PC-3 (cell line): ENCODE results near the gene SDF2. TPM values are rescaled to one million over a fixed set of nuclear protein-coding genes. Genes with fewer than 3 reads are reported as not detected.

ENCODE experiments used
- ATAC-seq: fragments of 200-7000 bp; cut with Tn5 transposase; 2 replicates; pipeline ENCODE4 v1.9.1; 2020; ENCODE audit warnings: mild to moderate bottlenecking, moderate library complexity
- BruUV-seq: library from RNA; stranded (reverse); fragments of 400-500 nt; replicated peaks from 2 replicates; lab custom pipeline; 2021; lab: Mats Ljungman, UMichigan
- CTCF ChIA-PET: fragments of 300-600 bp; sonication (Branson Sonifier 250); formaldehyde crosslinking; loops from one replicate; lab custom pipeline; 2022; ENCODE audit warnings: antibody characterized with exemption; lab: Charles Lee
- POLR2A ChIA-PET: fragments of 300-600 bp; sonication (Branson Sonifier 250); formaldehyde crosslinking; loops from one replicate; lab custom pipeline; 2022; ENCODE audit warnings: antibody characterized with exemption; ENCODE audit not compliant: unreplicated experiment; lab: Charles Lee
- DNase-seq: peaks from one replicate; pipeline ENCODE4 v3.0.0-alpha.2; 2015
- H2AFZ ChIP-seq: fragments of 300-600 bp; sonication (generic); 2 replicates; pipeline ENCODE4 v1.6.0; 2016; ENCODE audit warnings: antibody characterized with exemption, low read length
- H3F3A ChIP-seq: fragments of 300-600 bp; sonication (generic); one replicate; pipeline ENCODE4 v1.6.0; 2017; ENCODE audit warnings: antibody characterized with exemption, low read length, control low read depth, mild to moderate bottlenecking; ENCODE audit not compliant: unreplicated experiment
- H3K27ac ChIP-seq: fragments of 300-600 bp; sonication (generic); 2 replicates; pipeline ENCODE4 v1.5.1; 2016; ENCODE audit warnings: mild to moderate bottlenecking, low read length
- H3K27me3 ChIP-seq: fragments of 300-600 bp; sonication (generic); 2 replicates; pipeline ENCODE4 v1.6.1; 2016; ENCODE audit warnings: low read length, mixed read lengths
- H3K36me3 ChIP-seq: fragments of 300-600 bp; sonication (generic); 2 replicates; pipeline ENCODE4 v1.6.1; 2016; ENCODE audit warnings: low read depth, mixed run types, low read length, mixed read lengths
- H3K4me1 ChIP-seq: fragments of 300-600 bp; sonication (generic); 2 replicates; pipeline ENCODE4 v1.5.1; 2016; ENCODE audit warnings: low read length; ENCODE audit not compliant: insufficient read depth
- H3K4me2 ChIP-seq: fragments of 300-600 bp; sonication (generic); 2 replicates; pipeline ENCODE4 v1.6.0; 2016; ENCODE audit warnings: low read length
- H3K4me3 ChIP-seq: fragments of 300-600 bp; sonication (generic); 2 replicates; pipeline ENCODE4 v1.5.1; 2016; ENCODE audit warnings: mild to moderate bottlenecking, low read length, mixed read lengths
- H3K79me2 ChIP-seq: fragments of 300-600 bp; sonication (generic); 2 replicates; pipeline ENCODE4 v1.6.1; 2017; ENCODE audit warnings: low read length, mixed read lengths
- H3K9ac ChIP-seq: fragments of 300-600 bp; sonication (generic); 2 replicates; pipeline ENCODE4 v1.6.0; 2016; ENCODE audit warnings: mild to moderate bottlenecking, low read length
- H3K9me2 ChIP-seq: fragments of 300-600 bp; sonication (generic); replicated peaks from 2 replicates; pipeline ENCODE4 v1.6.1; 2016; ENCODE audit warnings: mixed run types, low read length, mixed read lengths
- H3K9me3 ChIP-seq: fragments of 300-600 bp; sonication (generic); 2 replicates; pipeline ENCODE4 v1.6.1; 2016; ENCODE audit warnings: low read length, mixed read lengths
- H4K20me1 ChIP-seq: fragments of 300-600 bp; sonication (generic); 2 replicates; pipeline ENCODE4 v1.6.1; 2016; ENCODE audit warnings: low read length, mixed read lengths
- EZH2 ChIP-seq: fragments of 300-600 bp; sonication (generic); IDR thresholded peaks from one replicate; pipeline ENCODE4 v1.6.1; 2017; ENCODE audit warnings: antibody characterized with exemption, mild to moderate bottlenecking, low read length; ENCODE audit not compliant: unreplicated experiment
- EZH2phosphoT487 ChIP-seq: fragments of 300-600 bp; sonication (generic); IDR thresholded peaks from 2 replicates; pipeline ENCODE4 v1.6.1; 2018; ENCODE audit warnings: mild to moderate bottlenecking, antibody characterized with exemption, low read length, borderline replicate concordance
- intact Hi-C: fragments of 100-400 bp; cut with micrococcal nuclease; formaldehyde crosslinking; loops from 2 replicates; pipeline ENCODE4 v1.9.0; 2023
- total RNA-seq: library from RNA; depleted of rRNA; stranded (reverse); fragments of >200 nt; gene quantifications from 2 replicates; pipeline ENCODE4 v1.2.3, GENCODE V29; 2014
- TF ChIP-seq, protein P1 (sequence below): fragments of 300-600 bp; sonication (generic); conservative IDR thresholded peaks from 2 replicates; pipeline ENCODE4 v1.5.1; 2017; ENCODE audit warnings: antibody characterized with exemption, low read depth, mild to moderate bottlenecking, low read length

Gene SDF2
- total RNA-seq, 1 experiment from 2014 or later = 34.0 TPM

DNA sequence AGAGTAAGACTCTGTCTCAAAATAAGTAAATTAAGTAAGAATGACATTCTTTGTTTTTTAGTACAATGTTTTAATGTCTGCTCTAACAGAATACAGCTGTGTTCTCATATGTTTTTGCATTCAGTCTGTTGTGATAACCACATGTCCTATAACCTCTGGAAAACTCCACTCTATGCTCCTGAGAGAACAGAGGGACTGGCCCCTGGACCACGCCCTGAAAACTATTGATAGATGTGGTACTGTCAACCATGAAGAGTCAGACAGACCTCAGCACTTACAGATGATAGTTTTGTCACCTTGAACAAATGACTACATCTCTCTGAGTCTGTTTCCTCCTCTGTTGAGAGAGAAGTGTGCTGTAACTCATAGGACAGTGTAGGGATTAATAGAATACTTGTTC lies 8.2 kb upstream of the SDF2 start:
- no peak for ATAC-seq
- CTCF ChIA-PET = no interaction called here
- Histone ChIP-seq H3K36me3 (peaks cover 23% of the 10 kb centered on the region; the same call in 1 of the 2 replicates), H3K9me2 (no peaks in the 10 kb centered on the region), H3K9ac (no peak overlapping the region), H3K79me2 (peaks cover 39% of the 10 kb centered on the region), H3K9me3 (no peaks in the 10 kb centered on the region), H4K20me1 (no peaks in the 10 kb centered on the region), H3K4me2 (no peak overlapping the region), H3K4me1 (no peaks in the 10 kb centered on the region), H3K4me3 (no peak overlapping the region), H3K27me3 (no peaks in the 10 kb centered on the region), H3F3A (no peaks in the 10 kb centered on the region), H3K27ac (no peak overlapping the region), H2AFZ (no peak overlapping the region)
- TF ChIP-seq, protein P1, sequence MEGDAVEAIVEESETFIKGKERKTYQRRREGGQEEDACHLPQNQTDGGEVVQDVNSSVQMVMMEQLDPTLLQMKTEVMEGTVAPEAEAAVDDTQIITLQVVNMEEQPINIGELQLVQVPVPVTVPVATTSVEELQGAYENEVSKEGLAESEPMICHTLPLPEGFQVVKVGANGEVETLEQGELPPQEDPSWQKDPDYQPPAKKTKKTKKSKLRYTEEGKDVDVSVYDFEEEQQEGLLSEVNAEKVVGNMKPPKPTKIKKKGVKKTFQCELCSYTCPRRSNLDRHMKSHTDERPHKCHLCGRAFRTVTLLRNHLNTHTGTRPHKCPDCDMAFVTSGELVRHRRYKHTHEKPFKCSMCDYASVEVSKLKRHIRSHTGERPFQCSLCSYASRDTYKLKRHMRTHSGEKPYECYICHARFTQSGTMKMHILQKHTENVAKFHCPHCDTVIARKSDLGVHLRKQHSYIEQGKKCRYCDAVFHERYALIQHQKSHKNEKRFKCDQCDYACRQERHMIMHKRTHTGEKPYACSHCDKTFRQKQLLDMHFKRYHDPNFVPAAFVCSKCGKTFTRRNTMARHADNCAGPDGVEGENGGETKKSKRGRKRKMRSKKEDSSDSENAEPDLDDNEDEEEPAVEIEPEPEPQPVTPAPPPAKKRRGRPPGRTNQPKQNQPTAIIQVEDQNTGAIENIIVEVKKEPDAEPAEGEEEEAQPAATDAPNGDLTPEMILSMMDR = no peak
- TF ChIP-seq EZH2 (no peak), EZH2phosphoT487 (no peak)
- BruUV-seq = no TSS peak
- no peak for DNase-seq
- intact Hi-C loops = no loop called here
- POLR2A ChIA-PET = no interaction called here

DNA sequence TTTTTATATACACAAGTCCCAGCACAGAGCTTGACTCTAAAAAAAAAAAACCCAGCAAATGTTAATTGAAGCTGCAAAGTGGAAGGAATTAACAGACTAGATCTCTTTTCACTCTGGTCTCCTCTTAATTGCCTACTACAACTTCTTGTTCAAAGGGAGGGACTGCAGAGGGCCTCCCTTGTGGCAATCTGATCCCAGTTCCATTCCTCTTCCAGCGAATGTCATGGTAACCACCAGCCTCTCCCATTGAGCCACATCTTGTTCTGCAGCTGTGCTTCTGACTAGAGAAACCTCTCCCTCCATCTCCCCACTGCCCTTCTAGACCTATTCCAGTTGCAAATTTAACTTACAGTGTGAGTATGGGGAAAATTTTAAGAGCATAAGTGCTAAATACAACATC lies 6.2 kb upstream of the SDF2 start:
- no peaks in the 10 kb centered on the region for H3K9me3 ChIP-seq
- H3F3A ChIP-seq = no peaks in the 10 kb centered on the region
- no peak overlapping the region for H2AFZ ChIP-seq
- ATAC-seq (no peak), DNase-seq (no peak)
- H3K9ac ChIP-seq = no peak overlapping the region
- no TSS peak for BruUV-seq
- H3K36me3 ChIP-seq = peaks cover 11% of the 10 kb centered on the region; the same call in 1 of the 2 replicates
- 0 out of 2 replicates have a peak, but pooled peaks cover 8% of the 10 kb centered on the region for H4K20me1 ChIP-seq
- intact Hi-C loops = no loop called here
- no peaks in the 10 kb centered on the region for H3K9me2 ChIP-seq
- H3K4me1 ChIP-seq = peaks cover 11% of the 10 kb centered on the region
- no peak overlapping the region for H3K27ac ChIP-seq
- POLR2A ChIA-PET = interaction anchor here (0.5 kb wide), 1 partner anchor 24 kb away, joined by 3 read pairs; no protein-coding TSS in a partner anchor
- CTCF ChIA-PET = no interaction called here
- no peak overlapping the region for H3K4me3 ChIP-seq
- no peak overlapping the region for H3K4me2 ChIP-seq
- H3K79me2 ChIP-seq = peaks cover 60% of the 10 kb centered on the region
- H3K27me3 ChIP-seq = no peaks in the 10 kb centered on the region
- TF ChIP-seq EZH2phosphoT487 (no peak), EZH2 (no peak)
- TF ChIP-seq, protein P1 = no peak

DNA sequence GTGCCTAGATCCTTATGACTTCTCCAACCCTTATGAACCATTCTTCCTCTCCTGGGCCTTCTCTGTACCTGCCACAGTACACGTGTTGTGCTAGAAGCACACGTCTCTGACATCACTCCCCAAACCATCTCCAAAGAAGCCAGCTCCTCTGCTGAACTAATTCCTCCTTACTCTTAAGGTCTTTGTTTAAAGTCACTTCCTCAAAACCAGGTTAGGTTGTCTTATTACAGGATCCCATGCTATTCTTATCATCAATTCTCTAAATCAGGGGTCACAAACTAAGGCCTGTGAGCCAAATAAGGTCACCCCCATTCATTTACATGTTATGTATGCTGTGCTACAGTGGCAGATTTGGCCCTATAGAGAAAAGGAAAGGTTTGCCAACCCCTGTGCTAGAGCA lies 4.3 kb upstream of the SDF2 start:
- Histone ChIP-seq H3K4me2 (no peak overlapping the region), H3K9me2 (no peaks in the 10 kb centered on the region), H3K9me3 (no peaks in the 10 kb centered on the region), H3K4me3 (no peak overlapping the region), H3F3A (no peaks in the 10 kb centered on the region), H3K79me2 (peaks cover 78% of the 10 kb centered on the region), H3K36me3 (peaks cover 7% of the 10 kb centered on the region; the same call in 1 of the 2 replicates), H2AFZ (no peak overlapping the region), H3K27ac (no peak overlapping the region), H4K20me1 (0 out of 2 replicates have a peak, but pooled peaks cover 8% of the 10 kb centered on the region), H3K27me3 (no peaks in the 10 kb centered on the region), H3K4me1 (peaks cover 11% of the 10 kb centered on the region), H3K9ac (no peak overlapping the region)
- POLR2A ChIA-PET = no interaction called here
- CTCF ChIA-PET = no interaction called here
- no TSS peak for BruUV-seq
- ATAC-seq = no peak
- TF ChIP-seq, protein P1 = no peak
- TF ChIP-seq EZH2phosphoT487 (no peak), EZH2 (no peak)
- intact Hi-C loops = no loop called here
- no peak for DNase-seq
